ENCODE measurements around the gene TMEM223.

Gene TMEM223

GRCh38 chr11:62804310-62805075 is 12.7 kb upstream of the TMEM223 start:
- peak in 2 of 58 donors; percentile 13 to 44 for DNase-seq

GRCh38 chr11:62801071-62801470 is 9.3 kb upstream of the TMEM223 start:
- no peak for DNase-seq

- DNase-seq, result no peak
Measured at GRCh38 chr11:62799486-62799885, 7.7 kb upstream of the TMEM223 start.

- no peak for DNase-seq
Measured at GRCh38 chr11:62796281-62796680, 4.5 kb upstream of the TMEM223 start.

GRCh38 chr11:62794201-62794775 is 2.5 kb upstream of the TMEM223 start:
- no peak for DNase-seq

GRCh38 chr11:62792202-62792575 is 383 bp upstream of the TMEM223 start:
- peak in 2 of 58 donors; percentile 33 to 52 for DNase-seq

- DNase-seq, result peak in 3 of 58 donors; percentile 4 to 24 (median 15)
Measured at GRCh38 chr11:62789576-62789975, 2.2 kb downstream of the TMEM223 start.

GRCh38 chr11:62788991-62789390 is 2.8 kb downstream of the TMEM223 start:
- DNase-seq, result no peak

- peak; percentile 74 to 99 (median 95) for DNase-seq
Measured at GRCh38 chr11:62787005-62787759, 4.6 kb downstream of the TMEM223 start, which contains the start of gene TMEM179B. Gene TMEM179B (plus strand): TSS chr11:62787402. CDS start chr11:62787432, 30 bp downstream.

GRCh38 chr11:62786318-62787004 is 5.3 kb downstream of the TMEM223 start:
- peak in 57 of 58 donors; percentile 23 to 83 (median 69) for DNase-seq

- no peak for DNase-seq
Measured at GRCh38 chr11:62782753-62783152, 9.1 kb downstream of the TMEM223 start.

- DNase-seq, result no peak
Measured at GRCh38 chr11:62778441-62778840, 13.4 kb downstream of the TMEM223 start.

- DNase-seq, result no peak
Measured at GRCh38 chr11:62777389-62777788, 14.4 kb downstream of the TMEM223 start.

- no peak for DNase-seq
Measured at GRCh38 chr11:62775646-62776045, 16.2 kb downstream of the TMEM223 start.

- no peak for DNase-seq
Measured at GRCh38 chr11:62774407-62774806, 17.4 kb downstream of the TMEM223 start.

GRCh38 chr11:62771144-62772021 is 20.4 kb downstream of the TMEM223 start, which contains the start of gene TAF6L:
Gene TAF6L (plus strand): TSS chr11:62771396. CDS start chr11:62775784, 4,388 bp downstream.
- DNase-seq, result peak; percentile 82 to 100 (median 98)

GRCh38 chr11:62770778-62771143 is 21.0 kb downstream of the TMEM223 start:
- peak in 42 of 58 donors; percentile 37 to 87 (median 63) for DNase-seq

GRCh38 chr11:62760867-62761227 is 31.0 kb downstream of the TMEM223 start:
- DNase-seq, result peak in 1 of 58 donors; percentile 41

- DNase-seq, result no peak
Measured at GRCh38 chr11:62757846-62758788, 33.7 kb downstream of the TMEM223 start.

All from anterior cingulate cortex (tissue), 58 donors.